Measurements from ENCODE around the gene NALF2.

DNA sequence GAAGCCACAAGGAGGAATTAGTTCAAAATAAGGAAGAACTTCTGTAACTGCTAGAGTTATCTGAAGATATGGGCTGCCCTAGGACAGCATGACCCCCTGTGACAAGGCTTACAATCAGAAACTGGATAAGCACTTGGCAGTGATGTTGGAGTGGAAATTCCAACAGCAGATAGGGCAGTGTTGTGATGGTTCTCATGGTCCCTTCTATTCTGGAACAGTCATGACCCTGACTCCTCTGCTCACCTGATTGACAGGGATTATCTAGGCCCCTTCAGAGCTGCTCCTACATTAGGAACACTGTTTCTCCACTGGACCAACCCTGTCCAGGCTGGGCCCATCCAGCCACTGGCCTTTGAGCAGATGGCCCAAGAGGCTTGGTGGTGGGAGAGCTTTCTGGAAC, 17.9 kb downstream of the NALF2 start:
- TF ChIP-seq, protein P1, sequence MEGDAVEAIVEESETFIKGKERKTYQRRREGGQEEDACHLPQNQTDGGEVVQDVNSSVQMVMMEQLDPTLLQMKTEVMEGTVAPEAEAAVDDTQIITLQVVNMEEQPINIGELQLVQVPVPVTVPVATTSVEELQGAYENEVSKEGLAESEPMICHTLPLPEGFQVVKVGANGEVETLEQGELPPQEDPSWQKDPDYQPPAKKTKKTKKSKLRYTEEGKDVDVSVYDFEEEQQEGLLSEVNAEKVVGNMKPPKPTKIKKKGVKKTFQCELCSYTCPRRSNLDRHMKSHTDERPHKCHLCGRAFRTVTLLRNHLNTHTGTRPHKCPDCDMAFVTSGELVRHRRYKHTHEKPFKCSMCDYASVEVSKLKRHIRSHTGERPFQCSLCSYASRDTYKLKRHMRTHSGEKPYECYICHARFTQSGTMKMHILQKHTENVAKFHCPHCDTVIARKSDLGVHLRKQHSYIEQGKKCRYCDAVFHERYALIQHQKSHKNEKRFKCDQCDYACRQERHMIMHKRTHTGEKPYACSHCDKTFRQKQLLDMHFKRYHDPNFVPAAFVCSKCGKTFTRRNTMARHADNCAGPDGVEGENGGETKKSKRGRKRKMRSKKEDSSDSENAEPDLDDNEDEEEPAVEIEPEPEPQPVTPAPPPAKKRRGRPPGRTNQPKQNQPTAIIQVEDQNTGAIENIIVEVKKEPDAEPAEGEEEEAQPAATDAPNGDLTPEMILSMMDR (IDR thresholded peaks at IDR 0.05): no peak
- TF ChIP-seq POLR2AphosphoS5 (IDR thresholded peaks at IDR 0.05): no peak
